GM19043 (cell line): Measurements from ENCODE around the gene LIPI.
A peak's percentile ranks its signal among the peaks of the same experiment; 100 is the strongest.
"Not testable (repeated sequence)": the region's sequence is repeated elsewhere in the genome, so short reads cannot be mapped to it uniquely, and the experiment has no call there.

Source experiments
- ATAC-seq: cut with Tn5 transposase; IDR thresholded peaks from one replicate; pipeline ENCODE4 v1.9.1; 2021; ENCODE audit warnings: low read depth; ENCODE audit not compliant: unreplicated experiment

The LIPI gene

GRCh38 chr21:14210738-14211137 is at the start of gene LIPI:
Gene LIPI, minus strand, starts transcription at chr21:14210955. Its CDS starts 110 bp downstream, at chr21:14210845.
- no peak for ATAC-seq

DNA sequence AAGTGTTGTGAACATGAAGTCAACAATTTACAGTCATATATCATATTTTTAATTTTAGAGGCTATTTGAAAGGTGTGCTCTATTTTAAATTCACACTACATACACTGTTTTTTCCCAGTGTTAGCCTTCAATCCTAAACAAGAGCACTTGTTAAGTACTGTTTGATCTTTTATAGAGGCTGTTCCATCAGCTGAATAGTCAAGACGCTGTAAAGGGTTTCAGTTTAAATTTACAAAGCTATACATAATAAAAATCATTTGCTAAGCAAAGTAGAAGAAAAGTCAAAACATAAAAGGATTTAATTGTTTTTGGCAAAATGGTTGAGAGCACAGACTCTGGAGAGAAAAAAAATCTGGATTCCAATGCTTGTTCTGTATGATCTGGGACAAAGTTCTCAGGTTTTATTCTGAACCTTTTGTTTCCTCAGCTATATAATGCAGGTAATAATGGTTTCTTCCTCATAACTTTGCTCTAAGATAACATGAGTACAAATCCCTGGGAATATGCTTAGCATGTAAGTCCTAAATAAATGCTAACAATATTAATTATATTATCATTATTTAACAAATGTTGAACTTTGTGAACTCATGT is 49.5 kb upstream of the LIPI start:
- no peak for ATAC-seq

- ATAC-seq = no peak
Measured at GRCh38 chr21:14259747-14260146, 49.0 kb upstream of the LIPI start.

DNA sequence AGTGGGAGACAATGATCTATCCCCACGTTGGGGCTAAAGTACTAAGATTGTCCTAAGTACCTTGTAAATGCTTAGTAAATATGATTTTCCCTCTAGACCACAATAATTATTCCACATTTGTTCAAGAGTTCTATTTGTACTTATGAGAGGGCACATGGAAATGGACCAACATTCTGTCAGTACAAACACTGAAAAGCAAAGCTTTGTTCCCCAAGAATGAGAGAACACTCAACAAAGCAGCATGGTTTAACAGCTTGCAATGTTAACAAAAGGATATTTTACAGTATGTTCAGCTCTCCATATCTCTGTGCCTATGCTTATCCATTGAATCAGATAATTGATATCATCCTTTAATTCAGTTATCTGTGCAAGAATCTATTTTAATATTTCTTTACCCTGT is 40.6 kb upstream of the LIPI start:
- ATAC-seq = no peak

DNA sequence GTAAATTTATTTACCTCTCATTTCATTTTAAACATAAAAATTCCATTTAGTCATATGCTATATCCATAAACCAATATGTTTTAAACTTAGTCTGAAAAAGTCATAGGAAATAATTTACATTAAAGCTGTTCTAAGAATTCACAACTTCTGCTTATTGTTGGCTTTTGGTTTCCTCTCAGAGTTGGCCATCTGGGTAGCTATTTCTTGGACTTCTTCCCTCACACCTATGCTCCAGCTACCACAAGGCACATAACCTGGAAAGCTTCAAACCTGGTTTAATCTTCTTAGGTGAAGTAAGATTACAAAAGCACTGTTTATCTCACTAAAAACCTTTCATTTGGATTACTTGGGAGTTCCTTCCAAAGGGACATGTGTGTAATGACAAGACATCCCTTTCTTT is 35.0 kb upstream of the LIPI start:
- ATAC-seq = no peak

- no peak for ATAC-seq
Measured at GRCh38 chr21:14244911-14245310, 34.2 kb upstream of the LIPI start.

GRCh38 chr21:14243874-14244273 is 33.1 kb upstream of the LIPI start:
- no peak for ATAC-seq

DNA sequence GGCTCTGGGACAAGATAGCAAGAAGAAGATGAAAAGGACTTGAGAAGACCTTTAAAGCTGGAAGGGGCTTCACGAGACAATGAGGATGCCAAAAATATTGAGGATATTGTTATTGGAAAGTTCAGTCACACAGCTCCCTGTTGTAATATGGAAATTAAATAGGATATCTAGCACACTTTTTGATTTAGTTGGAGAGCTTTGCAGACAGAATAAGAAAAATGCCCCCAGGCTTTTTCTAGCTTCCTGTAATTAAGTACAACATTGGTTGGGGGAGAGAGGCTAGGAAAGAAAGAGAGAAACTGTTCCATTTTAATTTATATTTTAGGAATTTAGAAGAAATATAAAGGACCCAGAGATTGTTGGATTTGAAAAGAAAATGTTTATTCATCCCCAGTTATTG is 32.7 kb upstream of the LIPI start:
- ATAC-seq = no peak

DNA sequence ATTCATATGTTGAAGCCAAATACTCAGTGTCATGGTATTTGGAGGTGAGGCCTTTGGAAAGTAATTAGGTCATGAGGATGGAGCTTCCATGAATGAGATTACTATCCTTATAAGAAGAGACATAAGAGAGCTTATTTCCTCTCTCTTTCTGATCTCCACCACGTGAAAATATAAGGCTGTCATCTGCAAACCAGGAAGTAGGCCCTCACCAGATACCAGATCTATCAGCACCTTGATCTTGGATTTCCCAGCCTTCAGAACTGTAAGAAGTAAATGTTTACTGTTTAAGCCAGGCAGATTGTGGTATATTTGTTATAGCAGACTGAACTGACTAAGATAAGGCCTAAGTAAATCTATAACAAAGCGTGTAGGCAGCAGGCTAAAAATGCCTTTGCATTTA is 30.5 kb upstream of the LIPI start:
- ATAC-seq = no peak

GRCh38 chr21:14239281-14239680 is 28.5 kb upstream of the LIPI start:
- ATAC-seq = no peak

DNA sequence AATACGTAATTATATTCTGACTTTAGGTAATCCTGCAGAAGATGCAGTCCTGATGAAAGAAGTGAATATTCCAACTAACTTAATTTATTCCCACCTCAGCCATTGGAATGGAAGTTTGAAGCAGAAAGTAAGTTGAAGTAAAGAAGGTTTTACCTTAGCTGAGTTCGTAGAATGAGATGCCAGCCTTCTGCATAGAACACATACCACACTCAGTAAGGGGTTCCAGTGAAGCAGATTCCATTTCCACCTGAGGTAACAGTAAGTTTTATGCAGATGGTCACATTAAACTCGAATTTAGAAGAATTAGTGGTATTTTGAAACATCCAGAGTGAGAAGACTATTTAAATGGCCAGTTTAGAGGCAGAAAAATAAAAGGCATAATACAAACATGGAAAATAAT is 25.4 kb upstream of the LIPI start:
- no peak for ATAC-seq

DNA sequence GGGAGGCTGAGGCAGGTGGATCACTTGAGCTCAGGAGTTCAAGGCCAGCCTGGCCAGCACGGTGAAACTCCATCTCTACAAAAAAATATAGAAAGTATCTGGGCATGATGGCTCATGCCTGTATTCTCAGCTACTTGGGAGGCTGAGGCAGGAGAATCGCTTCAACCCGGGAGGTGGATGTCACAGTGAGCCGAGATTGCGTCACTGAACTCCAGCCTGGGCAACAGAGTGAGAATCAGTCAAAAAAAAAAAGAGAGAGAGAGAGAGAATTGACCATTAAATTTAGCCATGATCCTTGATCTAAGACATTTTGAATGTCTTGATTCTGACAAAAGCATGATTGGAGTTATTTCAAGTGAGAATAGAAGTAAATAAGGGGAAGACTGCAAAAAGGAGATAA is 24.3 kb upstream of the LIPI start:
- ATAC-seq = no peak

DNA sequence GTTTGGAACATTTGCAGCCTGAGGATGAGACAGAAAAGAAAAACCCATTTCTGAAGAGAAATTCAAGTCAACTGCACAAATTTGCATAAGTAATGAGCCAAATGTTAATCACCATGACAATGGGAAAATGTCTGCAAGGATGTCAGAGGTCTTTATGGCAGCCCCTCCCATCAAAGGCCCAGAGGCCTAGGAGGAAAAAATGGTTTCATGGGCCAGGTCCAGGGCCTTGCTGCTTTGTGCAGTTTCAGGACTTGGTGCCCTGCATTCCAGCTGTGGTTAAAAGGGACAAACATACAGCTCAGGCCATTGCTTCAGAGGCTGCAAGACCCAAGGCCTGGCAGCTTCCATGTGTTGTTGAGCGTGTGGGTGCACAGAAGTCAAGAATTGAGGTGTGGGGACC is 18.6 kb upstream of the LIPI start:
- ATAC-seq = no peak

- no peak for ATAC-seq
Measured at GRCh38 chr21:14223365-14223764, 12.6 kb upstream of the LIPI start.

GRCh38 chr21:14215971-14216641 is 5.4 kb upstream of the LIPI start, which contains the start of gene RBM11:
Gene RBM11, plus strand, starts transcription at chr21:14216157. Its CDS starts 30 bp downstream, at chr21:14216187.
- ATAC-seq = peak; percentile 88

DNA sequence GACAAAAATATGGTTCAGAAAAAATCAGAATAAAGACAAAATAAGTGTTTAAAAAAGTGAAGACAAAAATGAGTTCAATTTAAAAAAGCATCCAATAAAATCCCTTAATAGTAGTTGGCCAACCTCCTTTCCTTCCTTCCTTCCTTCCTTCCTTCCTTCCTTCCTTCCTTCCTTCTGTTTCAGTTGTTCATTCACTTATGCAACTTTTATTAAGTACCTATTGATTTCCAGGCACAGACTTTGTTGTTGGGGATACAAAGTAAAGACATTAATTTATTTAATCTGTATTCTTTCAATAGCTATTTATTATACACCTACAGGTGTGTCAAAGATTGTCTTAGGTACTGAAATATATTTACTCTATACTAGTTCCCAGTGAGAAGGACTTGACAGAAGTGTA is 2.4 kb upstream of the LIPI start:
- ATAC-seq = no peak

DNA sequence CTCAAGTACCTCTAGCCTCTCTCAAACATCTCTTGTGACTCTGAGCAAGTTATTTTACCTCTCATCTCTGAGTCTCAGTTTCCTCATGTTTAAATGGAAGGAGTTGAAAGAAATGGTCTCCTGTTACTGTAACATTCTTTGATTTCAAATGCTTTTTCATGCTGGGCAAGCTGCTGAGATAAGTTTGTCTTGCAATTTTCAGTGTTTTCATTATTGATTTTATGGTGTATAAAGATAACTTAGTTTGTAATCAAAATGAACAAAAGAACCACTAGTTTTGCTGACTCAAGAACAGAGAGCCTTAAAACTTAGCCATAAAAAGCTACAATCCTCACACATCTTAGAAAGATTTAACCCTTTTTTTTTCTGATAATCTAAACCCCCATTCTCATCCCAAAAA is 4.5 kb downstream of the LIPI start:
- no peak for ATAC-seq

GRCh38 chr21:14166463-14167223 is 44.1 kb downstream of the LIPI start:
- not testable (repeated sequence) for ATAC-seq

DNA sequence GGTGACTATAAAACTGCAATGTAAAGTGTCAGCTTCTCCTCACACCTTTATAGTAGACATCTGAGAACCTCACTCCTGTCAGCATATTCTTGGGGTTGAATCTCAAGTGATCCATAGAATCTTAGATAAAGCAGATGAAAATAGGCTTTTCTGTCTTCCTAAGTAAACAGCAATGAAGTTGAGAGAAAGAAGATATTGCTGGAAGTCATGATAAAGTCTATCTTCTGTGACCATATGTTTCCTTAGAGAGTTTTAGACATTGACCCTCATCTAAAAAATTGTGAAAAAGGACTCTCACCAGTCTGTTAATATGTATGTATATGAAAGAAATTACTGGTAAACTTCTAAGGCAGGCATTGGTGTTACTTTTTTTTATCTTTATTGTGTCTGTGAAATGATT is 66.8 kb downstream of the LIPI start:
- ATAC-seq = no peak

GRCh38 chr21:14124266-14124665 is 86.5 kb downstream of the LIPI start:
- ATAC-seq = no peak

- ATAC-seq = no peak
Measured at GRCh38 chr21:14121719-14122118, 89.0 kb downstream of the LIPI start.
